NT2/D1 (cell line): ENCODE results near the gene CELF4.

Experiments used
- DNase-seq: peaks from one replicate; pipeline ENCODE4 v3.0.0-alpha.2; 2011; ENCODE audit warnings: low read depth, low spot score
- H3K27me3 ChIP-seq: 2 replicates; pipeline ENCODE4 v1.6.0; 2011; ENCODE audit warnings: mild to moderate bottlenecking; ENCODE audit not compliant: insufficient read length, insufficient read depth
- H3K36me3 ChIP-seq: 2 replicates; pipeline ENCODE4 v1.6.1; 2011; ENCODE audit warnings: mild to moderate bottlenecking, low read length, mixed read lengths; ENCODE audit not compliant: insufficient read depth, insufficient read length
- H3K4me1 ChIP-seq: 2 replicates; pipeline ENCODE4 v1.5.1; 2011; ENCODE audit not compliant: insufficient read depth, insufficient read length
- H3K4me3 ChIP-seq: 2 replicates; pipeline ENCODE4 v1.5.1; 2011; ENCODE audit warnings: low read depth; ENCODE audit not compliant: insufficient read length
- H3K9ac ChIP-seq: 2 replicates; pipeline ENCODE4 v1.6.0; 2011; ENCODE audit warnings: low read depth; ENCODE audit not compliant: insufficient read length
- H3K9me3 ChIP-seq: 2 replicates; pipeline ENCODE4 v1.5.1; 2011; ENCODE audit warnings: mild to moderate bottlenecking, low read length; ENCODE audit not compliant: insufficient read depth
- SUZ12 ChIP-seq: IDR thresholded peaks from 2 replicates; pipeline ENCODE4 v1.6.1; 2011; ENCODE audit not compliant: insufficient read length, insufficient read depth; ENCODE audit errors: extremely low read depth
- YY1 ChIP-seq: IDR thresholded peaks from 2 replicates; pipeline ENCODE4 v1.6.1; 2011; ENCODE audit not compliant: insufficient read length, insufficient read depth
- ZNF274 ChIP-seq: IDR thresholded peaks from 2 replicates; pipeline ENCODE4 v1.6.1; 2011; ENCODE audit warnings: mild to moderate bottlenecking, low read depth, low read length

CELF4 gene

GRCh38 chr18:37276111-37276890 is 289.3 kb downstream of the CELF4 start:
- peaks cover 9% of the 10 kb centered on the region for H3K27me3 ChIP-seq
- peaks cover 4% of the 10 kb centered on the region; the same call in 1 of the 2 replicates for H3K9me3 ChIP-seq
- no peaks in the 10 kb centered on the region for H3K36me3 ChIP-seq
- no peak overlapping the region for H3K4me3 ChIP-seq
- no peak overlapping the region for H3K9ac ChIP-seq
- no peaks in the 10 kb centered on the region for H3K4me1 ChIP-seq
- TF ChIP-seq ZNF274 = no peak
- no peak for TF ChIP-seq SUZ12
- TF ChIP-seq YY1 = no peak
- no peak for DNase-seq

GRCh38 chr18:37275237-37275741 is 290.3 kb downstream of the CELF4 start:
- H3K4me3 ChIP-seq = no peak overlapping the region
- no peak for DNase-seq
- H3K9ac ChIP-seq = no peak overlapping the region

GRCh38 chr18:37274309-37275236 is 291.0 kb downstream of the CELF4 start:
- no peak for DNase-seq
- Histone ChIP-seq H3K4me1 (no peaks in the 10 kb centered on the region), H3K9ac (no peak overlapping the region), H3K4me3 (no peak overlapping the region), H3K36me3 (no peaks in the 10 kb centered on the region), H3K9me3 (peaks cover 4% of the 10 kb centered on the region; the same call in 1 of the 2 replicates), H3K27me3 (peaks cover 12% of the 10 kb centered on the region)
- no peak for TF ChIP-seq YY1
- no peak for TF ChIP-seq SUZ12
- no peak for TF ChIP-seq ZNF274

More at GRCh38 chr18:37275237-37275741, 290.3 kb downstream of the CELF4 start:
- peaks cover 6% of the 10 kb centered on the region for H3K27me3 ChIP-seq
- H3K9me3 ChIP-seq = peaks cover 4% of the 10 kb centered on the region; the same call in 1 of the 2 replicates
- H3K36me3 ChIP-seq = no peaks in the 10 kb centered on the region
- H3K4me1 ChIP-seq = no peaks in the 10 kb centered on the region
- TF ChIP-seq ZNF274 = no peak
- no peak for TF ChIP-seq SUZ12
- no peak for TF ChIP-seq YY1

GRCh38 chr18:37272841-37273240 is 292.8 kb downstream of the CELF4 start:
- no peak for DNase-seq
- Histone ChIP-seq H3K4me3 (no peak overlapping the region), H3K36me3 (no peaks in the 10 kb centered on the region), H3K27me3 (peaks cover 28% of the 10 kb centered on the region), H3K9ac (no peak overlapping the region), H3K9me3 (peaks cover 4% of the 10 kb centered on the region; the same call in 1 of the 2 replicates), H3K4me1 (no peaks in the 10 kb centered on the region)
- TF ChIP-seq ZNF274 (no peak), YY1 (no peak), SUZ12 (no peak)

- Histone ChIP-seq H3K9me3 (peaks cover 4% of the 10 kb centered on the region; the same call in 1 of the 2 replicates), H3K27me3 (peaks cover 32% of the 10 kb centered on the region), H3K4me1 (no peaks in the 10 kb centered on the region), H3K4me3 (no peak overlapping the region), H3K9ac (no peak overlapping the region), H3K36me3 (no peaks in the 10 kb centered on the region)
- no peak for DNase-seq
- no peak for TF ChIP-seq YY1
- TF ChIP-seq ZNF274 = no peak
- TF ChIP-seq SUZ12 = no peak
Observed at GRCh38 chr18:37272226-37272625, 293.4 kb downstream of the CELF4 start.

- no peak overlapping the region for H3K4me3 ChIP-seq
- TF ChIP-seq YY1 (no peak), SUZ12 (no peak), ZNF274 (no peak)
Observed at GRCh38 chr18:37270666-37271052, 294.9 kb downstream of the CELF4 start.

More at GRCh38 chr18:37270666-37271052, 294.9 kb downstream of the CELF4 start:
- Histone ChIP-seq H3K27me3 (peaks cover 48% of the 10 kb centered on the region), H3K9me3 (peaks cover 4% of the 10 kb centered on the region; the same call in 1 of the 2 replicates), H3K9ac (no peak overlapping the region), H3K36me3 (no peaks in the 10 kb centered on the region), H3K4me1 (peaks cover 5% of the 10 kb centered on the region)
- DNase-seq = no peak
